Measurements from ENCODE around the gene PTCH2. TPM values are rescaled to one million over a fixed set of nuclear protein-coding genes. Genes with fewer than 3 reads are reported as not detected.
"Not testable (repeated sequence)": the region's sequence is repeated elsewhere in the genome, so short reads cannot be mapped to it uniquely, and the experiment has no call there.

Gene PTCH2
- total RNA-seq, 1 experiment from 2014 or later: 0.48 TPM

- H3K27me3 Mint-ChIP-seq (ENCODE audit: insufficient read depth, unreplicated experiment): no peaks in the 10 kb centered on the region
- Histone ChIP-seq H3K36me3 (ENCODE audit: control insufficient read depth, insufficient read depth, low read length) (no peaks in the 10 kb centered on the region), H3K4me1 (peaks cover 50% of the 10 kb centered on the region), H3K9me3 (no peaks in the 10 kb centered on the region), H3K27me3 (replicated peaks; ENCODE audit: control insufficient read depth, insufficient read depth, low read length) (no peaks in the 10 kb centered on the region), H3K4me3 (ENCODE audit: low read depth, low read length) (no peak overlapping the region)
- H3K36me3 Mint-ChIP-seq (ENCODE audit: insufficient read depth, unreplicated experiment): peaks cover 12% of the 10 kb centered on the region
- TF ChIP-seq, protein P1, sequence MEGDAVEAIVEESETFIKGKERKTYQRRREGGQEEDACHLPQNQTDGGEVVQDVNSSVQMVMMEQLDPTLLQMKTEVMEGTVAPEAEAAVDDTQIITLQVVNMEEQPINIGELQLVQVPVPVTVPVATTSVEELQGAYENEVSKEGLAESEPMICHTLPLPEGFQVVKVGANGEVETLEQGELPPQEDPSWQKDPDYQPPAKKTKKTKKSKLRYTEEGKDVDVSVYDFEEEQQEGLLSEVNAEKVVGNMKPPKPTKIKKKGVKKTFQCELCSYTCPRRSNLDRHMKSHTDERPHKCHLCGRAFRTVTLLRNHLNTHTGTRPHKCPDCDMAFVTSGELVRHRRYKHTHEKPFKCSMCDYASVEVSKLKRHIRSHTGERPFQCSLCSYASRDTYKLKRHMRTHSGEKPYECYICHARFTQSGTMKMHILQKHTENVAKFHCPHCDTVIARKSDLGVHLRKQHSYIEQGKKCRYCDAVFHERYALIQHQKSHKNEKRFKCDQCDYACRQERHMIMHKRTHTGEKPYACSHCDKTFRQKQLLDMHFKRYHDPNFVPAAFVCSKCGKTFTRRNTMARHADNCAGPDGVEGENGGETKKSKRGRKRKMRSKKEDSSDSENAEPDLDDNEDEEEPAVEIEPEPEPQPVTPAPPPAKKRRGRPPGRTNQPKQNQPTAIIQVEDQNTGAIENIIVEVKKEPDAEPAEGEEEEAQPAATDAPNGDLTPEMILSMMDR (IDR thresholded peaks at IDR 0.05; ENCODE audit: insufficient read depth in 1 of 2, low read depth in 1 of 2, low read length in 1 of 2, severe bottlenecking in 1 of 2, unreplicated experiment in 1 of 2): no peak
- intact Hi-C loops (cut with micrococcal nuclease; ENCODE audit: unreplicated experiment): no loop called here
- no peaks in the 10 kb centered on the region for H3K9me3 Mint-ChIP-seq (ENCODE audit: unreplicated experiment)
- ChIA-PET CTCF (no interaction called here), POLR2A (no interaction called here)
- no peak overlapping the region for H3K4me3 Mint-ChIP-seq (ENCODE audit: unreplicated experiment)
- no TSS peak for BruUV-seq (replicated peaks)
- no peak for DNase-seq
- peak overlapping the region; percentile 9 for H3K27ac Mint-ChIP-seq (ENCODE audit: unreplicated experiment)
- H3K4me1 Mint-ChIP-seq (ENCODE audit: low read depth, unreplicated experiment): peaks cover 27% of the 10 kb centered on the region
These were observed 31.8 kb downstream of the PTCH2 start for GRCh38 chr1:44811234-44811633.

DNA sequence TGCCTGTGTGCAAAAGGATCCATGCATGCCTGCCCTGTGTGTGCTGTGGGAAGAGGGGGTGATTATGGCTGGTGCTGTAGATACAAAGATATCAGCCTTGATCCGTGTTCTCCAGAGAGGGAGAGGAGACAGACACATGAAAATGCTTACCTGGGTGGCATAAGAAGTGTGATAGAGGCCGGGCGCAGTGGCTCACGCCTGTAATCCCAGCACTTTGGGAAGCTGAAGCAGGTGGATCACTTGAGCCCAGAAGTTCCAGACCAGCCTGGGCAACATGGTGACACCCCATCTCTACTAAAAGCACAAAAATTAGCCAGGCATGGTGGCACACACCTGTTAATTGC is 32.3 kb downstream of the PTCH2 start:
- Mint-ChIP-seq H3K36me3 (ENCODE audit: insufficient read depth, unreplicated experiment) (peaks cover 12% of the 10 kb centered on the region), H3K27ac (ENCODE audit: unreplicated experiment) (peak overlapping the region; percentile 9), H3K4me1 (ENCODE audit: low read depth, unreplicated experiment) (peaks cover 27% of the 10 kb centered on the region)
- CTCF ChIA-PET; H3K36me3 ChIP-seq (ENCODE audit: control insufficient read depth, insufficient read depth, low read length); POLR2A ChIA-PET; H3K9me3 Mint-ChIP-seq (ENCODE audit: unreplicated experiment); H3K9me3 ChIP-seq; intact Hi-C loops (cut with micrococcal nuclease; ENCODE audit: unreplicated experiment); H3K27me3 Mint-ChIP-seq (ENCODE audit: insufficient read depth, unreplicated experiment); H3K4me3 ChIP-seq (ENCODE audit: low read depth, low read length); H3K27me3 ChIP-seq (replicated peaks; ENCODE audit: control insufficient read depth, insufficient read depth, low read length); DNase-seq; H3K4me3 Mint-ChIP-seq (ENCODE audit: unreplicated experiment); BruUV-seq (replicated peaks): not testable (repeated sequence)
- peaks cover 54% of the 10 kb centered on the region for H3K4me1 ChIP-seq

GRCh38 chr1:44810101-44810761 is 32.8 kb downstream of the PTCH2 start:
- no peaks in the 10 kb centered on the region for H3K9me3 Mint-ChIP-seq (ENCODE audit: unreplicated experiment)
- Histone ChIP-seq H3K4me3 (ENCODE audit: low read depth, low read length) (no peak overlapping the region), H3K27me3 (replicated peaks; ENCODE audit: control insufficient read depth, insufficient read depth, low read length) (no peaks in the 10 kb centered on the region), H3K9me3 (no peaks in the 10 kb centered on the region), H3K36me3 (ENCODE audit: control insufficient read depth, insufficient read depth, low read length) (no peaks in the 10 kb centered on the region), H3K4me1 (peaks cover 52% of the 10 kb centered on the region)
- intact Hi-C loops (cut with micrococcal nuclease; ENCODE audit: unreplicated experiment): no loop called here
- POLR2A ChIA-PET: interaction anchor here (2.3 kb wide), 1 partner anchor 10 kb away, joined by 25 read pairs; the partner anchor contains the start of gene PLK3
- no TSS peak for BruUV-seq (replicated peaks)
- H3K4me1 Mint-ChIP-seq (ENCODE audit: low read depth, unreplicated experiment): peaks cover 24% of the 10 kb centered on the region
- peaks cover 13% of the 10 kb centered on the region for H3K36me3 Mint-ChIP-seq (ENCODE audit: insufficient read depth, unreplicated experiment)
- H3K27me3 Mint-ChIP-seq (ENCODE audit: insufficient read depth, unreplicated experiment): no peaks in the 10 kb centered on the region
- TF ChIP-seq, protein P1 (IDR thresholded peaks at IDR 0.05; ENCODE audit: insufficient read depth in 1 of 2, low read depth in 1 of 2, low read length in 1 of 2, severe bottlenecking in 1 of 2, unreplicated experiment in 1 of 2): no peak
- H3K4me3 Mint-ChIP-seq (ENCODE audit: unreplicated experiment): no peak overlapping the region
- peak overlapping the region; percentile 9 for H3K27ac Mint-ChIP-seq (ENCODE audit: unreplicated experiment)
- DNase-seq: no peak
- CTCF ChIA-PET: interaction anchor here (1.6 kb wide), 1 partner anchor 9 kb away, joined by 6 read pairs; no protein-coding TSS in a partner anchor

All from Caco-2 (cell line).